RWPE2 (cell line): ENCODE data around the gene FAM53B.
"Not testable (repeated sequence)": the region's sequence is repeated elsewhere in the genome, so short reads cannot be mapped to it uniquely, and the experiment has no call there.

Source experiments
- ATAC-seq: fragments of 200-7000 bp; cut with Tn5 transposase; 3 replicates; pipeline ENCODE4 v1.9.1; 2021; ENCODE audit warnings: low read depth
- DNase-seq: peaks from one replicate; pipeline ENCODE4 v3.0.0-alpha.2; 2020; ENCODE audit warnings: low spot score
- H3K27ac ChIP-seq: fragments of 450-650 bp; 2 replicates; pipeline ENCODE4 v1.5.1; 2017; ENCODE audit warnings: mild to moderate bottlenecking; ENCODE audit not compliant: poor library complexity, severe bottlenecking
- H3K27me3 ChIP-seq: fragments of 250-450 bp; sonication (Bioruptor Pico); 2 replicates; pipeline ENCODE4 v1.5.1; 2021; ENCODE audit warnings: mild to moderate bottlenecking, moderate library complexity; ENCODE audit not compliant: insufficient read depth, poor library complexity, severe bottlenecking
- H3K36me3 ChIP-seq: fragments of 250-450 bp; sonication (Bioruptor Pico); 2 replicates; pipeline ENCODE4 v1.5.1; 2020; ENCODE audit warnings: low read depth, mild to moderate bottlenecking, moderate library complexity
- H3K4me1 ChIP-seq: fragments of 250-450 bp; sonication (Bioruptor Pico); 2 replicates; pipeline ENCODE4 v1.5.1; 2021; ENCODE audit warnings: mild to moderate bottlenecking, moderate library complexity; ENCODE audit not compliant: insufficient read depth, poor library complexity, severe bottlenecking
- H3K4me3 ChIP-seq: fragments of 250-450 bp; sonication (Bioruptor Pico); 2 replicates; pipeline ENCODE4 v1.5.1; 2021; ENCODE audit warnings: mild to moderate bottlenecking, moderate library complexity; ENCODE audit not compliant: severe bottlenecking
- H3K9me3 ChIP-seq: fragments of 250-450 bp; sonication (Bioruptor Pico); 2 replicates; pipeline ENCODE4 v1.5.1; 2021; ENCODE audit warnings: mild to moderate bottlenecking, moderate library complexity; ENCODE audit not compliant: severe bottlenecking
- TF ChIP-seq, protein P1 (sequence below): fragments of 450-650 bp; IDR thresholded peaks from one replicate; pipeline ENCODE4 v1.5.1; 2017; ENCODE audit warnings: mild to moderate bottlenecking, moderate library complexity; ENCODE audit not compliant: poor library complexity, severe bottlenecking

FAM53B gene

DNA sequence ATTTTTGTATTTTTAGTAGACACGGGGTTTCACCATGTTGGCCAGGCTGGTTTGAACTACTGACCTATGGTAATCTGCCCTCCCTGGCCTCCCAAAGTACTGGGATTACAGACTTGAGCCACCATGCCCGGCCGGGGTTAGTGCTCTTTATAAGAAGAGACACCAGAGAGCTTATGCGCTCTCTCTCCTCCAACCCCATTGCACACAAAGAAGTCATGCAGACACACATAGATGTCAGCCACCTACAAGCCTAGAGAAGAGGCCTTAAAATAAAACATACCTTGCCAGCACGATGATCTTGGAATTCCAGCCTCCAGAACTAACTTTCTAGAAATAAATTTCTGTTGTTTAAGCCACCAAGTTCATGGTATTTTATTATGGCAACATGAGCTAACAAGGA is 10.0 kb upstream of the FAM53B start:
- Histone ChIP-seq H3K36me3 (peaks cover 50% of the 10 kb centered on the region), H3K4me3 (no peak overlapping the region), H3K4me1 (no peaks in the 10 kb centered on the region), H3K9me3 (no peaks in the 10 kb centered on the region), H3K27me3 (no peaks in the 10 kb centered on the region), H3K27ac (no peak overlapping the region)
- DNase-seq: no peak
- TF ChIP-seq, protein P1, sequence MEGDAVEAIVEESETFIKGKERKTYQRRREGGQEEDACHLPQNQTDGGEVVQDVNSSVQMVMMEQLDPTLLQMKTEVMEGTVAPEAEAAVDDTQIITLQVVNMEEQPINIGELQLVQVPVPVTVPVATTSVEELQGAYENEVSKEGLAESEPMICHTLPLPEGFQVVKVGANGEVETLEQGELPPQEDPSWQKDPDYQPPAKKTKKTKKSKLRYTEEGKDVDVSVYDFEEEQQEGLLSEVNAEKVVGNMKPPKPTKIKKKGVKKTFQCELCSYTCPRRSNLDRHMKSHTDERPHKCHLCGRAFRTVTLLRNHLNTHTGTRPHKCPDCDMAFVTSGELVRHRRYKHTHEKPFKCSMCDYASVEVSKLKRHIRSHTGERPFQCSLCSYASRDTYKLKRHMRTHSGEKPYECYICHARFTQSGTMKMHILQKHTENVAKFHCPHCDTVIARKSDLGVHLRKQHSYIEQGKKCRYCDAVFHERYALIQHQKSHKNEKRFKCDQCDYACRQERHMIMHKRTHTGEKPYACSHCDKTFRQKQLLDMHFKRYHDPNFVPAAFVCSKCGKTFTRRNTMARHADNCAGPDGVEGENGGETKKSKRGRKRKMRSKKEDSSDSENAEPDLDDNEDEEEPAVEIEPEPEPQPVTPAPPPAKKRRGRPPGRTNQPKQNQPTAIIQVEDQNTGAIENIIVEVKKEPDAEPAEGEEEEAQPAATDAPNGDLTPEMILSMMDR: no peak
- no peak for ATAC-seq

DNA sequence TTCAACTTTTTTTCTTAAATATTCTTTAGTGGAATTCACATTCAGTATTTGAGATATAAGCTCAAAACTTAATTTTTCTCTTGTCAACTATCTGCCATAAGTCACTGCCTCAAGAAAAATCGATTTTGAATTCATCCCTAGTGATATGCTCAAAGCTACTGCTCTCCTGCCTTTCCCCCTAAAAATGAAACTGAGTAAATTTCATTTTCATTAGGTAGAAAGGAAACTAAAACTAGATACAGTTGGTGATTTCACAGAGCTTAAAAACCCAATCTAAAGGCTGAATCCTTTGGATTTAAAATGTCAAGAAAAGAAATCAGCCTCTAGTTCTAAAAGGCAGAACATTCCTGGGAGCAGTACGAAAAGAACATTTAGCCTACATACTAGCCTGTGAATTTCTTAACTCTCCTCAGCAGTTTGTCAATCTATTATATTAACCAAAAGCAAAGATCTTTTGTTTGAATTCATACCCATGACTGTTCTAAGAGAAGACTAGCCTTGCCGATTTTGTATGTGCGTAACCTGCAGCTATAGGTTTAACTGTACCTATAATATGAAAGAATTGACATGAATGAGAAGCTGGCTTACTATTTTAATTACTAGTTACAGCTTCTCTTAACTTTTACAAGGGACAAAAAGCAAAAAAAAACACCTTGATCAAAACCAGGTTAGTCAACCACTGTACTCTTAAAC is 4.9 kb upstream of the FAM53B start:
- no peak overlapping the region for H3K4me3 ChIP-seq
- ATAC-seq (no peak), DNase-seq (no peak)

DNA sequence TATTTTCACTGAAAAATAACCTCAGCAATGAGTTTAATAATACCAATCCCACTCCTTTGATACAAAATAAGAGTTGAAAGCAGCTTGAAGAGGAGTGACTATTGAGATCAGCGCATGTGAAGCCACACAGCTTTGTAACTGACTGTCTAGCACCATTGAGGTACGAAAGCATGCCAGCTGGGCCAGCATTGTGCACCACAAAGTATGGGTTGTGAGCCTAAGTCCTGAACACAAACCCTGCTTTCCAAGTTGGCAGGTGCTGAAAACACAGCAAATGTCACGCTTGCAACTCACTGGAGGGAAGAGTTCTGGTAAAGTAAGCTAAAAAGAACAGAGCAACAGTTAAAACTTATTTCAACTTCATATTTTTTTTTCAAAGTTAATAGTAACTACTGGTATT is 4.0 kb upstream of the FAM53B start:
- DNase-seq: no peak

More for the DNA sequence above, 4.9 kb upstream of the FAM53B start:
- Histone ChIP-seq H3K9me3 (no peaks in the 10 kb centered on the region), H3K27ac (no peak overlapping the region), H3K4me1 (peaks cover 33% of the 10 kb centered on the region), H3K36me3 (peaks cover 23% of the 10 kb centered on the region), H3K27me3 (no peaks in the 10 kb centered on the region)
- TF ChIP-seq, protein P1: no peak

DNA sequence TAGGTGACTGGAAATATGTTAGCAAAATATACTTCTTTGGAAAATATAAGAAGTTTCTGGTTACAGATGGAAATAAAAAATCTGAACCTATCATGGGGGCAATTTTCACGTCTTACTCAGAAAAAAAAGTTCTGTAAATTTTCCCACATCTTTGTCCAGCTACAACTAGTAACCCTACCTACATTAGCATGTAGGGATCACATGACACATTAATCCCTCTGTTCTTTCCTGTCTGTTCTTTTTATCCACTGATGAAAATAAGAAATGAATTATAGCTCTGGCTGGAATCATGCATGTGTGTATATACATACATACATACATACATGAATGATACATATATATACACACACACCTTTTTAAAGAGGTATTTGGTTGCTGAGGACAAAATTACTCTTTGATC is 3.6 kb upstream of the FAM53B start:
- ATAC-seq (no peak), DNase-seq (no peak)
- TF ChIP-seq, protein P1: no peak
- Histone ChIP-seq H3K27me3 (no peaks in the 10 kb centered on the region), H3K36me3 (peaks cover 19% of the 10 kb centered on the region), H3K4me1 (peaks cover 33% of the 10 kb centered on the region), H3K27ac (peak overlapping the region; percentile 85), H3K4me3 (no peak overlapping the region), H3K9me3 (no peaks in the 10 kb centered on the region)

More for the DNA sequence above, 4.0 kb upstream of the FAM53B start:
- Histone ChIP-seq H3K27ac (no peak overlapping the region), H3K4me1 (peaks cover 33% of the 10 kb centered on the region), H3K4me3 (no peak overlapping the region), H3K36me3 (peaks cover 19% of the 10 kb centered on the region), H3K27me3 (no peaks in the 10 kb centered on the region), H3K9me3 (no peaks in the 10 kb centered on the region)
- no peak for ATAC-seq
- TF ChIP-seq, protein P1: no peak

DNA sequence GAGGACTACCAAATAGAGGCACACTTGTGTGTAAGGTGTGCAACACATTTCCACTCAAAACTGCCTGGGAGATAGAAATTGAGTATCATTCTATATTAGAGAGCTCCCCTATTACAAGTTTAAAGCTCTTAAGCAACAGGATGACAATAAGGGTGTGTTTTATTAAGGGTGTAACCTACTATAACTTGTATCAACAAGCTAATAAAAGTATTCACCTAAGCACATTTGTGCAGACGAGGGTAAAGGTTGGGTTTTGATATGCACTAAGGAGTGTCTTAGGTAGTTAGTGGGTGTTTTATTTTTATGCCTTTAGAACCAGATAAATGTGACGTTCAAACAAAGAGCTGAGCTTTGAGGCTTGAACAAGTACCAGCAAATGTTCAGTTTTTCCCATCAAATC is 2.8 kb upstream of the FAM53B start:
- Histone ChIP-seq H3K9me3 (no peaks in the 10 kb centered on the region), H3K4me3 (no peak overlapping the region), H3K27ac (peak overlapping the region; percentile 85), H3K27me3 (no peaks in the 10 kb centered on the region), H3K4me1 (peaks cover 37% of the 10 kb centered on the region), H3K36me3 (peaks cover 19% of the 10 kb centered on the region)
- DNase-seq (no peak), ATAC-seq (no peak)
- TF ChIP-seq, protein P1: no peak

DNA sequence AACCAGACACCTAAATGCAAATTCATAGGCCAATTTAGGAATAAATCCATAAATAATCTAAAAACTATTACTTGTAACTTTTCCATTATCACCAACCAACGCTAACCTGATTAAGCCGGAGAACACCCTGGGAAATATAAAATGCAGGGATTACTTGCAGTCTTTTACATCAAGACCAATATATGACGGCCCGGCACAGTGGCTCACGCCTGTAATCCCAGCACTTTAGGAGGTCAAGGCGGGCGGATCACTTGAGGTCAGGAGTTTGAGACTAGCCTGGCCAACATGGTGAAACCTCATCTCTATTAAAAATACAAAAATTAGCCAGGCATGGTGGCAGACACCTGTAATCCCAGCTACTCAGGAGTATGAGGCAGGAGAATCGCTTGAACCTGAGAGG is 2.3 kb upstream of the FAM53B start:
- Histone ChIP-seq H3K36me3 (peaks cover 19% of the 10 kb centered on the region; the same call in 1 of the 2 replicates), H3K27ac (peak overlapping the region; percentile 85), H3K4me1 (peaks cover 42% of the 10 kb centered on the region)
- H3K27me3 ChIP-seq, ATAC-seq, DNase-seq, H3K9me3 ChIP-seq, H3K4me3 ChIP-seq: not testable (repeated sequence)
